Stomach (tissue), 19 donors: ENCODE measurements around the gene MCF2L. TPM values are rescaled to one million over a fixed set of nuclear protein-coding genes. Genes with fewer than 3 reads are reported as not detected.

Source experiments
- DNase-seq, 2 donors: peaks; one replicate each; pipeline versions ENCODE4 v3.0.0 to v3.0.0-alpha.2; 2013 to 2019
- H3K27ac ChIP-seq, 5 donors: fragments of 200-600 bp in 4 of 5; sonication (generic) in 4 of 5; one replicate each; pipeline ENCODE4 v1.5.1; 2013 to 2019; ENCODE audit warnings: mild to moderate bottlenecking in 1 of 5, moderate library complexity in 1 of 5
- H3K27me3 ChIP-seq, 3 donors: fragments of 200-600 bp; sonication (generic); one replicate each; pipeline ENCODE4 v1.5.1; 2017 to 2019; ENCODE audit warnings: mixed run types in 1 of 3
- H3K36me3 ChIP-seq, 4 donors: fragments of 200-600 bp; sonication (generic); 1 replicate in 3 of 4; 2 replicates in 1 of 4; pipeline ENCODE4 v1.5.1; 2016 to 2019
- H3K4me1 ChIP-seq, 4 donors: fragments of 200-600 bp; sonication (generic); one replicate each; pipeline ENCODE4 v1.5.1; 2016 to 2019
- H3K4me3 ChIP-seq, 4 donors: fragments of 200-600 bp; sonication (generic) in 3 of 4; one replicate each; pipeline ENCODE4 v1.5.1; 2016 to 2019; ENCODE audit warnings: mild to moderate bottlenecking in 1 of 4
- H3K9me3 ChIP-seq, 4 donors: fragments of 200-600 bp; sonication (generic); one replicate each; pipeline ENCODE4 v1.5.1; 2016 to 2019
- CTCF ChIP-seq, 7 experiments: fragments of 450-650 bp in 4 of 7; fragments of 200-600 bp in 3 of 7; sonication (generic) in 3 of 7; IDR thresholded peaks; one replicate each; pipeline ENCODE4 v1.5.1; 2016 to 2019; ENCODE audit warnings: antibody characterized with exemption in 7 of 7, control low read depth in 2 of 7, mild to moderate bottlenecking in 1 of 7
- EP300 ChIP-seq: sonication (generic); formaldehyde crosslinking; IDR thresholded peaks from one replicate; pipeline ENCODE4 v1.6.1; 2017; ENCODE audit warnings: antibody characterized with exemption
- POLR2A ChIP-seq, 4 donors: fragments of 450-650 bp; IDR thresholded peaks; one replicate each; pipeline ENCODE4 v1.6.1; 2016; ENCODE audit warnings: antibody characterized with exemption in 4 of 4, control low read depth in 2 of 4, mild to moderate bottlenecking in 1 of 4, moderate library complexity in 1 of 4
- POLR2AphosphoS5 ChIP-seq, 3 donors: sonication (generic); formaldehyde crosslinking; IDR thresholded peaks; one replicate each; pipeline ENCODE4 v1.6.1; 2016; ENCODE audit warnings: antibody characterized with exemption in 3 of 3
- WGBS, 5 donors: extraction: QIAGEN DNeasy Blood & Tissue Kit in 3 of 5; methylation state at CpG; one replicate each; pipeline versions ENCODE4 v1.1.5 to v1.1.7; 2013 to 2018; 5-methylcytosine and 5-hydroxymethylcytosine counted together
- intact Hi-C: fragments of 100-400 bp; cut with DNase I; formaldehyde crosslinking; loops from one replicate; pipeline ENCODE4 v1.15.1; 2023; ENCODE audit warnings: low total_unique reads
- long read RNA-seq, 10 donors: transcript quantifications; one replicate each; lab custom pipeline, GENCODE V29; 2026
- polyA plus RNA-seq, 3 donors: library from polyadenylated mRNA; stranded (reverse); fragments of 200-250 nt; gene quantifications; one replicate each; pipeline ENCODE4 v1.2.3, GENCODE V29; 2013
- total RNA-seq, 5 donors: library from RNA; depleted of rRNA; stranded (reverse); fragments of >200 nt; gene quantifications; one replicate each; pipeline versions ENCODE4 v1.1.0 to v1.2.3, GENCODE V29; 2014 to 2016
- donor health status: healthy with polysubstance abuse.
- donor health status: Bipolar disorder and iron deficiency.
- donor health status: healthy.

MCF2L gene
- total RNA-seq (100 to 1,000 TPM in 1 of 5 donors, 10 to 100 TPM in 4; 39.1 to 363 (median 58.6) TPM), polyA plus RNA-seq (10 to 100 TPM; 10.8 to 20.0 (median 13.3) TPM)
- long read RNA-seq, donor 1, result 0 reads
- long read RNA-seq, donor 2, partial matches to known transcripts, result 0 of 2 reads
- long read RNA-seq, donor 2, other reads (novel, unspliced or antisense), result 0 of 2 reads
- long read RNA-seq, donor 3, result 0 reads
- long read RNA-seq, donor 4, result 0 reads
- long read RNA-seq, donor 5, partial matches to known transcripts, result 0 of 1 reads
- long read RNA-seq, donor 5, other reads (novel, unspliced or antisense), result 0 of 1 reads
- long read RNA-seq, donor 6, partial matches to known transcripts, result 0 of 10 reads
- long read RNA-seq, donor 6, other reads (novel, unspliced or antisense), result 7 of 10 reads
- long read RNA-seq, donor 7, result 0 reads
- long read RNA-seq, donor 8, partial matches to known transcripts, result 0 of 5 reads
- long read RNA-seq, donor 8, other reads (novel, unspliced or antisense), result 5 of 5 reads
- long read RNA-seq, donor 9, result 0 reads
- long read RNA-seq, donor 10, partial matches to known transcripts, result 0 of 1 reads
- long read RNA-seq, donor 10, other reads (novel, unspliced or antisense), result 0 of 1 reads

- DNase-seq, result peak; percentile 56 to 89
- TF ChIP-seq CTCF (IDR thresholded peaks at IDR 0.05), result peak in 2 of 7 experiments; percentile 8 to 38
- TF ChIP-seq POLR2AphosphoS5 (IDR thresholded peaks at IDR 0.05), result no peak
- no peak for TF ChIP-seq POLR2A (IDR thresholded peaks at IDR 0.05)
- no peak for TF ChIP-seq EP300
- Histone ChIP-seq H3K27ac (peak within 1 kb of the TSS; percentile 76 to 84 (median 83)), H3K36me3 (no peaks in the 10 kb centered on the region), H3K4me3 (peak within 1 kb of the TSS; percentile 49 to 64 (median 59)), H3K9me3 (no peaks in the 10 kb centered on the region), H3K27me3 (peaks cover 0 to 56% (median 10%) of the 10 kb centered on the region in 3 donors), H3K4me1 (peaks cover 19 to 27% (median 24%) of the 10 kb centered on the region in 4 donors)
- 0 to 2% (median 1%) methylated on average over 13 to 69 of the region's 69 CpGs for WGBS, 5 donors
- intact Hi-C loops, result no loop called here
Observed at GRCh38 chr13:112968910-112969691, at the start of gene MCF2L. TSS of gene MCF2L (plus strand) at chr13:112969214. CDS start at chr13:112969380, 166 bp downstream.

- H3K36me3 ChIP-seq, result no peaks in the 10 kb centered on the region
- intact Hi-C loops, result no loop called here
- no peak overlapping the region for H3K27ac ChIP-seq
- H3K9me3 ChIP-seq, result peaks cover 0 to 7% (median 2%) of the 10 kb centered on the region in 4 donors
- H3K4me1 ChIP-seq, result peaks cover 3 to 7% (median 6%) of the 10 kb centered on the region in 4 donors
- WGBS, 5 donors, result 79 to 86% (median 83%) methylated on average over 12 of the region's 12 CpGs
- peaks cover 0 to 5% (median 0%) of the 10 kb centered on the region in 3 donors for H3K27me3 ChIP-seq
- no peak for DNase-seq
- H3K4me3 ChIP-seq, result no peak overlapping the region
- TF ChIP-seq POLR2AphosphoS5 (IDR thresholded peaks at IDR 0.05), result no peak
Observed at GRCh38 chr13:112923962-112924361, 45.1 kb upstream of the MCF2L start.

GRCh38 chr13:112924365-112924764 lies 44.6 kb upstream of the MCF2L start:
- intact Hi-C loops, result no loop called here
- Histone ChIP-seq H3K4me3 (no peak overlapping the region), H3K36me3 (no peaks in the 10 kb centered on the region), H3K4me1 (peaks cover 7 to 11% (median 10%) of the 10 kb centered on the region in 4 donors), H3K9me3 (peaks cover 0 to 7% (median 2%) of the 10 kb centered on the region in 4 donors), H3K27ac (no peak overlapping the region), H3K27me3 (peaks cover 0 to 9% (median 0%) of the 10 kb centered on the region in 3 donors)
- no peak for DNase-seq
- TF ChIP-seq POLR2A (IDR thresholded peaks at IDR 0.05) (no peak), CTCF (IDR thresholded peaks at IDR 0.05) (no peak), POLR2AphosphoS5 (IDR thresholded peaks at IDR 0.05) (no peak), EP300 (no peak)
- WGBS, 5 donors, result 88 to 98% (median 97%) methylated on average over 2 of the region's 2 CpGs

GRCh38 chr13:112926003-112926402 lies 43.0 kb upstream of the MCF2L start:
- intact Hi-C loops, result no loop called here
- Histone ChIP-seq H3K27ac (no peak overlapping the region), H3K27me3 (peaks cover 0 to 24% (median under 1%) of the 10 kb centered on the region in 3 donors), H3K9me3 (peaks cover 0 to 7% (median 2%) of the 10 kb centered on the region in 4 donors), H3K4me3 (no peak overlapping the region), H3K36me3 (no peaks in the 10 kb centered on the region), H3K4me1 (peaks cover 10 to 18% (median 15%) of the 10 kb centered on the region in 4 donors)
- DNase-seq, result peak in 1 of 2 donors; percentile 27
- no peak for TF ChIP-seq POLR2AphosphoS5 (IDR thresholded peaks at IDR 0.05)
- TF ChIP-seq POLR2A (IDR thresholded peaks at IDR 0.05), result no peak
- TF ChIP-seq CTCF (IDR thresholded peaks at IDR 0.05), result no peak
- WGBS, 5 donors, result 87 to 95% (median 91%) methylated on average over 15 of the region's 15 CpGs
